HK-2 (cell line): ENCODE results near the gene BICD2.
A peak's percentile ranks its signal among the peaks of the same experiment; 100 is the strongest.
"Not testable (repeated sequence)": the region's sequence is repeated elsewhere in the genome, so short reads cannot be mapped to it uniquely, and the experiment has no call there.

Source experiments
- DNase-seq: peaks from one replicate; pipeline ENCODE4 v3.0.0-alpha.2; 2018; ENCODE audit not compliant: unreplicated experiment

The BICD2 gene

GRCh38 chr9:92764381-92764987 lies at the start of gene BICD2:
Gene BICD2, minus strand, starts transcription at chr9:92764833. Its CDS starts 89 bp downstream, at chr9:92764744.
- peak; percentile 98 for DNase-seq

GRCh38 chr9:92809629-92810326 lies 45.1 kb upstream of the BICD2 start:
- not testable (repeated sequence) for DNase-seq

GRCh38 chr9:92808726-92809451 lies 44.3 kb upstream of the BICD2 start:
- peak; percentile 64 for DNase-seq

- DNase-seq = no peak
These were observed 43.4 kb upstream of the BICD2 start for GRCh38 chr9:92807757-92808725.

- no peak for DNase-seq
These were observed 42.6 kb upstream of the BICD2 start for GRCh38 chr9:92807031-92807756.

GRCh38 chr9:92804727-92805126 lies 40.1 kb upstream of the BICD2 start:
- no peak for DNase-seq

- no peak for DNase-seq
These were observed 33.7 kb upstream of the BICD2 start for GRCh38 chr9:92798358-92798757.

GRCh38 chr9:92796337-92796804 lies 31.7 kb upstream of the BICD2 start:
- not testable (repeated sequence) for DNase-seq

- DNase-seq = no peak
These were observed 31.1 kb upstream of the BICD2 start for GRCh38 chr9:92795598-92796336.

GRCh38 chr9:92795000-92795399 lies 30.4 kb upstream of the BICD2 start:
- DNase-seq = no peak

GRCh38 chr9:92794426-92794825 lies 29.8 kb upstream of the BICD2 start:
- no peak for DNase-seq

GRCh38 chr9:92790542-92791527 lies 26.2 kb upstream of the BICD2 start:
- DNase-seq = peak; percentile 67

- DNase-seq = no peak
These were observed 21.7 kb upstream of the BICD2 start for GRCh38 chr9:92786298-92786697.

- no peak for DNase-seq
These were observed 17.3 kb upstream of the BICD2 start for GRCh38 chr9:92781899-92782298.

GRCh38 chr9:92780206-92780605 lies 15.6 kb upstream of the BICD2 start:
- no peak for DNase-seq

- no peak for DNase-seq
These were observed 10.8 kb upstream of the BICD2 start for GRCh38 chr9:92775466-92775865.

GRCh38 chr9:92774274-92774673 lies 9.6 kb upstream of the BICD2 start:
- DNase-seq = no peak

GRCh38 chr9:92773810-92774209 lies 9.2 kb upstream of the BICD2 start:
- no peak for DNase-seq

- DNase-seq = no peak
These were observed 6.7 kb upstream of the BICD2 start for GRCh38 chr9:92771309-92771708.
